GM23338 (cell line): ENCODE results near the gene LRRFIP2. TPM values are rescaled to one million over a fixed set of nuclear protein-coding genes. Genes with fewer than 3 reads are reported as not detected.

ENCODE experiments used
- ATAC-seq: fragments of 200-7000 bp; cut with Tn5 transposase; 3 replicates; pipeline ENCODE4 v1.9.1; 2020
- DNase-seq: peaks from one replicate; pipeline ENCODE4 v3.0.0-alpha.2; 2015; ENCODE audit warnings: low spot score
- H2AFZ ChIP-seq: fragments of 200-600 bp; sonication (generic); 2 replicates; pipeline ENCODE4 v1.8.0; 2016; ENCODE audit warnings: antibody characterized with exemption, mild to moderate bottlenecking, moderate library complexity
- H3F3A ChIP-seq: fragments of 200-600 bp; sonication (generic); replicated peaks from 2 replicates; pipeline ENCODE4 v1.8.0; 2017; ENCODE audit warnings: antibody characterized with exemption, mixed run types, low read depth
- H3K27ac ChIP-seq: fragments of 200-600 bp; sonication (generic); 2 replicates; pipeline ENCODE4 v1.6.1; 2016; ENCODE audit warnings: low read depth
- H3K27me3 ChIP-seq: fragments of 200-600 bp; sonication (generic); 2 replicates; pipeline ENCODE4 v1.8.0; 2016; ENCODE audit warnings: mild to moderate bottlenecking, mixed run types, moderate library complexity; ENCODE audit not compliant: insufficient read depth
- H3K36me3 ChIP-seq: fragments of 200-600 bp; sonication (generic); 2 replicates; pipeline ENCODE4 v1.8.0; 2016; ENCODE audit warnings: mild to moderate bottlenecking; ENCODE audit not compliant: insufficient read depth
- H3K4me1 ChIP-seq: fragments of 200-600 bp; sonication (generic); 2 replicates; pipeline ENCODE4 v1.8.0; 2016; ENCODE audit warnings: mild to moderate bottlenecking, moderate library complexity; ENCODE audit not compliant: insufficient read depth
- H3K4me2 ChIP-seq: fragments of 200-600 bp; sonication (generic); 2 replicates; pipeline ENCODE4 v1.7.1; 2017; ENCODE audit warnings: mixed run types
- H3K4me3 ChIP-seq: fragments of 200-600 bp; sonication (generic); 2 replicates; pipeline ENCODE4 v1.6.1; 2016; ENCODE audit warnings: mixed run types
- H3K79me2 ChIP-seq: fragments of 200-600 bp; sonication (generic); replicated peaks from 2 replicates; pipeline ENCODE4 v1.8.0; 2017; ENCODE audit warnings: mild to moderate bottlenecking; ENCODE audit not compliant: insufficient read depth
- H3K9me2 ChIP-seq: fragments of 200-600 bp; sonication (generic); 2 replicates; pipeline ENCODE4 v1.8.0; 2017; ENCODE audit not compliant: insufficient read depth
- H4K20me1 ChIP-seq: fragments of 200-600 bp; sonication (generic); replicated peaks from 2 replicates; pipeline ENCODE4 v1.8.0; 2017; ENCODE audit warnings: mild to moderate bottlenecking; ENCODE audit not compliant: insufficient read depth
- H3K27ac Mint-ChIP-seq: 2 replicates; pipeline ENCODE4 v1.8.0; 2020; ENCODE audit warnings: inconsistent platforms, mild to moderate bottlenecking, moderate library complexity, mixed read lengths
- H3K27me3 Mint-ChIP-seq: 3 replicates; pipeline ENCODE4 v1.8.0; 2022; ENCODE audit warnings: low read depth, mild to moderate bottlenecking, moderate library complexity, mixed read lengths, inconsistent platforms; ENCODE audit not compliant: insufficient read depth, poor library complexity
- H3K36me3 Mint-ChIP-seq: 3 replicates; pipeline ENCODE4 v1.8.0; 2021; ENCODE audit warnings: low read depth, mild to moderate bottlenecking, inconsistent platforms, moderate library complexity, mixed read lengths
- H3K4me1 Mint-ChIP-seq: 3 replicates; pipeline ENCODE4 v1.8.0; 2020; ENCODE audit warnings: mild to moderate bottlenecking, inconsistent platforms, mixed read lengths
- H3K4me3 Mint-ChIP-seq: 3 replicates; pipeline ENCODE4 v1.8.0; 2021; ENCODE audit warnings: moderate library complexity, mild to moderate bottlenecking, inconsistent platforms, mixed read lengths
- H3K9me3 Mint-ChIP-seq: 3 replicates; pipeline ENCODE4 v1.8.0; 2020; ENCODE audit warnings: moderate library complexity, mild to moderate bottlenecking, inconsistent platforms, mixed read lengths
- CREB1 ChIP-seq: fragments of 250-450 bp; sonication (Bioruptor Pico); IDR thresholded peaks from 2 replicates; pipeline ENCODE4 v1.5.0; 2020; ENCODE audit warnings: low read depth, mild to moderate bottlenecking, moderate library complexity
- CTCF ChIP-seq, 2 experiments: fragments of 200-600 bp in 1 of 2; sonication (generic) in 1 of 2; conservative IDR thresholded peaks; 2 replicates each; pipeline versions ENCODE4 v1.5.1 to v1.6.1; 2016 to 2017; ENCODE audit warnings: antibody characterized with exemption in 2 of 2, low read depth in 2 of 2, mild to moderate bottlenecking in 2 of 2, moderate library complexity in 1 of 2
- ETS1 ChIP-seq: IDR thresholded peaks from 2 replicates; pipeline ENCODE4 v1.6.1; 2016; ENCODE audit warnings: antibody characterized with exemption
- EZH2 ChIP-seq: fragments of 200-600 bp; sonication (generic); IDR thresholded peaks from one replicate; pipeline ENCODE4 v1.8.0; 2017; ENCODE audit warnings: antibody characterized with exemption, mild to moderate bottlenecking, low read depth; ENCODE audit not compliant: unreplicated experiment
- EZH2phosphoT487 ChIP-seq: fragments of 200-600 bp; sonication (generic); IDR thresholded peaks from one replicate; pipeline ENCODE4 v1.8.1; 2018; ENCODE audit warnings: antibody characterized with exemption; ENCODE audit not compliant: unreplicated experiment
- JUNB ChIP-seq: IDR thresholded peaks from one replicate; pipeline ENCODE4 v1.6.1; 2016; ENCODE audit warnings: antibody characterized with exemption; ENCODE audit not compliant: unreplicated experiment
- NANOG ChIP-seq: IDR thresholded peaks from 2 replicates; pipeline ENCODE4 v1.6.1; 2016; ENCODE audit warnings: antibody characterized with exemption, borderline replicate concordance
- POLR2AphosphoS5 ChIP-seq: IDR thresholded peaks from 2 replicates; pipeline ENCODE4 v1.6.1; 2016; ENCODE audit warnings: antibody characterized with exemption, low read depth
- REST ChIP-seq: IDR thresholded peaks from one replicate; pipeline ENCODE4 v1.6.1; 2018; ENCODE audit warnings: antibody characterized with exemption; ENCODE audit not compliant: unreplicated experiment
- STAT1 ChIP-seq: IDR thresholded peaks from one replicate; pipeline ENCODE4 v1.6.1; 2016; ENCODE audit warnings: antibody characterized with exemption; ENCODE audit not compliant: unreplicated experiment
- ZNF114 ChIP-seq: fragments of 250-450 bp; sonication (Bioruptor Pico); IDR thresholded peaks from 2 replicates; pipeline ENCODE4 v1.5.0; 2020; ENCODE audit warnings: mild to moderate bottlenecking, moderate library complexity
- ZNF331 ChIP-seq: fragments of 250-450 bp; sonication (Bioruptor Pico); IDR thresholded peaks from 2 replicates; pipeline ENCODE4 v1.5.0; 2020; ENCODE audit warnings: low read depth, mild to moderate bottlenecking, moderate library complexity
- ZNF462 ChIP-seq: fragments of 250-450 bp; sonication (Bioruptor Pico); IDR thresholded peaks from 2 replicates; pipeline ENCODE4 v1.5.0; 2020; ENCODE audit warnings: mild to moderate bottlenecking, moderate library complexity
- polyA plus RNA-seq: library from polyadenylated mRNA; unstranded; fragments of >200 nt; fragmentation: Nextera tagmentation; extraction: Ambion mirVana; gene quantifications from 2 replicates; pipeline ENCODE4 v1.2.1, GENCODE V29; 2016
- total RNA-seq: library from RNA; depleted of rRNA; stranded (reverse); fragments of >200 nt; shearing (Covaris generic); gene quantifications from 2 replicates; pipeline ENCODE4 v1.2.3, GENCODE V29; 2014

The LRRFIP2 gene
- total and polyA plus RNA-seq, 2 experiments from 2014 or later: 20.3 to 29.0 TPM

GRCh38 chr3:37086918-37087317 is 87.5 kb downstream of the LRRFIP2 start:
- Mint-ChIP-seq H3K4me1 (no peaks in the 10 kb centered on the region), H3K9me3 (no peaks in the 10 kb centered on the region), H3K36me3 (no peaks in the 10 kb centered on the region; the same call in 1 of the 3 replicates), H3K27me3 (no peaks in the 10 kb centered on the region), H3K4me3 (no peak overlapping the region), H3K27ac (no peak overlapping the region)
- Histone ChIP-seq H3F3A (no peaks in the 10 kb centered on the region), H3K9me2 (no peaks in the 10 kb centered on the region), H3K27ac (no peak overlapping the region), H3K4me3 (no peak overlapping the region), H4K20me1 (no peaks in the 10 kb centered on the region), H3K4me1 (no peaks in the 10 kb centered on the region), H3K4me2 (no peak overlapping the region), H3K36me3 (no peaks in the 10 kb centered on the region), H2AFZ (no peak overlapping the region), H3K79me2 (no peaks in the 10 kb centered on the region), H3K27me3 (no peaks in the 10 kb centered on the region)
- TF ChIP-seq NANOG (no peak), CTCF (conservative IDR thresholded peaks at IDR 0.05; ENCODE audit: low read depth in 2 of 2) (no peak), ZNF462 (CRISPR knock-in tag) (no peak), CREB1 (CRISPR knock-in tag) (no peak), EZH2phosphoT487 (no peak), POLR2AphosphoS5 (no peak), JUNB (no peak), ZNF331 (CRISPR knock-in tag) (no peak), EZH2 (no peak), ZNF114 (no peak), STAT1 (no peak), ETS1 (no peak), REST (no peak)
- DNase-seq (no peak), ATAC-seq (no peak)
